HG03432 (cell line): ENCODE results near the gene NSFL1C.
"Not testable (repeated sequence)": the region's sequence is repeated elsewhere in the genome, so short reads cannot be mapped to it uniquely, and the experiment has no call there.

Source experiments
- ATAC-seq: cut with Tn5 transposase; IDR thresholded peaks from one replicate; pipeline ENCODE4 v1.9.1; 2021; ENCODE audit warnings: mild to moderate bottlenecking, moderate library complexity; ENCODE audit not compliant: unreplicated experiment

NSFL1C gene

DNA sequence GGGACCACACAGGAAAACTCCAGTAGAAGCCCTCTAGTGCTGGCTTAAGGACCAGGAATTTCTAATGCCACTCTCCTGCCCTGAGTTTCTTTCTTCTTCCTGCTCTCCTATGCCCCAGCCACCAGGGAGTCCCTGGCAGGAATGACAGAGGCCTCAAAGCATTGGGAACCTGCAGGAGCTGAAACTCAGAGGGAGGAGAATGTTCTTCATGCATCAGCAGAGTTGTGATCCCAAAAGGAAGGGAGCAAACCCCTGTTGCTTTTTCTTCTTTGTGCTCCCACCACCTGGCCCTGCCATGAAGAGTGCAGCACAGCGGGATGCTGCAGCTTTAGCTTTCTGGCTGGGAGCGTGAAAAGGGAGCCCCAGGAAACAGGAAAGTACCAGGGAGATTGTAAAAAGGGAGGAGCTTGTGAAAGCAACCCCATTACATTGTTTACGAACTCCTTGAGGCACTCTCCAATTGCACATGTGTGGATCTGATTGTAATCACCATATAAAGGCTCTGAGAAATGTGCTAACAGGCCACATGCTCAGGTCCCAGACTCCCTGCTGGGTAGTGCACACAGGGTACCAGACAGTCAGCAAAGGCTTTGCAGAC is 39.1 kb downstream of the NSFL1C start:
- no peak for ATAC-seq

DNA sequence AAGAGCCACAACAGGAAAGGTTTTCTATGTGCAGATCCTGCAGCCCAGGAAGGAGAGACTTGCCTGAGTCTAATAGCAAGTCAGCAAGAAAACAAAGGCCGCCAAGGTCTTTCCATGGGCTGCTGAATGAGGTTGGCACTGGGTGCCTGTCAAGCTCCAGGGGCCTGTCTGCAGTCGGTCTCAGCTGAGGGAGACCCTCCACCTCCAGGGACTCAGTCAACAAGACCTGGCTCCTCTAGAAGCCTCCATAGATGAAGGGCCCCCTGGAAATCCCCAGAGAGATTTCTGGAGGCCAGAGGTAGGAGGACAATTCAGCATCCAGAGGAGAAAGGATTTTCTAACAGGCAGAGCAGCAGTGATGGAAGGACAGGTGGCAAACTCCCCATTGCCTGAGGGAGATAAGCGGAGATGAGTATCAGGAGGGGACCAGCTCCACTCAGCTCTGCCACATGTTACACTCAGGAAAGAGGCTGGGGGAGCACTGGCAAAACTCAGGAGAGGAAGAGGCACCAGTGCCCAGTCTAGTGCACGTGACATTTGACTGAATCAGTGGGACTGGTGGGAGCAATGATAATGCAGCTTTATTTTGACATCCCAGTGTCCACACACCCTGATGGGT is 40.3 kb downstream of the NSFL1C start:
- ATAC-seq = no peak

DNA sequence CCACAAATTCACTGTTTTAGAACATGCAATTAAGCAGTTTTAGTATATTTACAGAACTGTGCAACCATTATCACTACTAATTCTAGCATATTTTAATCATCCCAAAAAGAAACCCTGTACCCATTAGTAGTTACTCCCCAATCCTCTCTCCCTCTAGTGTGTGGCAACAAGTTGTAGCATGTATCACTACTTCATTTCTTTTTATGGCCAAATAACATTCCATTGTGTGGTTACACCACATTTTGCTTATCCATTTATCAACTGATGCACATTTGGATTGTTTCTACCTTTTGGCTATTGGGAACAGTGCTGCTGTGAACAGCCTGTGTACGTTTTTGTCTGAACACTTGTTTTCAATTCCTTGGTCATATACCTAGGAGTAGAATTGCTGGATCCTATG is 42.3 kb downstream of the NSFL1C start:
- ATAC-seq = no peak

DNA sequence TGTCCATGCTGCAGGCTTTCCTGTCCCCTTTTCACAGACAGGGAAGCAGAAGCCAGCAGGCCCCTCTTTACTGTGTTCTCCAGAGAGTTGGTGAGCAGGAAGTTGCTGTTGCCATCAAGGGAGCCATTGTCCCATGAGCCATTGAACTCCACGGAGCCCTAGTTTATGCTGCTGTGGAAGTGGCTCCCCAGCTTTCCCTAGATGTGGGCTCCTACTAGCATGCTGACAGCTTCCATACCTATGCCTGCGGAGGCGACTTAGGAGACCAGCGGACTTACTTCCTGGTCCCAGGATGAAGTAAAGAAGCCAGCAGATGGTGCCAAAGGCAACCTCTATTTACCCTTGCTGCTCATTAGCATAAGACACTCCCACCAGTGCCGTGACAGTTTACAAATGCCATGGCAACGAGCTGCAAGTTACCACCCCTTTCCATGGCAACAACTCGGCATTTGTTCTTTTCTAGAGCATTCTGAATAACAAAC is 43.0 kb downstream of the NSFL1C start:
- ATAC-seq = no peak

DNA sequence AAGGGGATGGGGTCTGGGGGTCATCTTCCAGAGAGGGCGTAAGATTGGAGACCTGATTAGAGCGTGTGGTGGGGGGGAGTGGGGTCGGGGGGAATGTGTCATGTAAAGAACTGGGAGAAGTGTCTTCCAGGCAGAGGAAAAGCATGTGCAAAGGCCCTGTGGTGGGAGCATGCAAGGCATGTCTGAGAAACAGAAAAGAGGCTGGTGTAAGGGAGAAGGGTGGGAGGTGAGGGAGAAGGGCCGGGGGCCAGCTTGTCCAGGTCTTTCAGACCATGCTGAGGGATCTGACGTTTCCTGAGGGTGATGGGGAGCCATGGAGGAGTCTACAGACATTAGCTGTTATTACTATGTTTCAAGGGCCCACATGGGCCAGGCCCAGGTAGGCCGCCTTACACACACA is 43.4 kb downstream of the NSFL1C start:
- ATAC-seq = no peak

DNA sequence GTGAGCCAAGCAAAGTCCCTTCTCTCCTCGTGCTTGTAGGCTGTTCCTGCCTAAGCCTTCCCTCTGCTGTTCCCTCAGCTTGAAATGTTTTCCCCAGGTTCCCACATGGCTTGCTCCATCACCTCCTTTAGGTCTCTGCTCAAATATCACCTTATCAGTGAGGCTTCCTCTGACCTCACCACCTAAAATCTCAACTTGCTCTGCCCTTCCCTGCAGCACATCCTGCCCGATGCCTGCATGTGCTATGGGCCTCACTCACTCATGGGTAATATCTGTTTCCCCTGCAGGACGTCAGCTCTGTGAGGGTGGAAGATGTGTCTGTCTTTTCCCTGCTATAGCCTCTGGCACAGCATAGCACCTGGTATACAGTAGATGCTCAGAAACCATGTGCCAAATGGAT is 43.9 kb downstream of the NSFL1C start:
- no peak for ATAC-seq

DNA sequence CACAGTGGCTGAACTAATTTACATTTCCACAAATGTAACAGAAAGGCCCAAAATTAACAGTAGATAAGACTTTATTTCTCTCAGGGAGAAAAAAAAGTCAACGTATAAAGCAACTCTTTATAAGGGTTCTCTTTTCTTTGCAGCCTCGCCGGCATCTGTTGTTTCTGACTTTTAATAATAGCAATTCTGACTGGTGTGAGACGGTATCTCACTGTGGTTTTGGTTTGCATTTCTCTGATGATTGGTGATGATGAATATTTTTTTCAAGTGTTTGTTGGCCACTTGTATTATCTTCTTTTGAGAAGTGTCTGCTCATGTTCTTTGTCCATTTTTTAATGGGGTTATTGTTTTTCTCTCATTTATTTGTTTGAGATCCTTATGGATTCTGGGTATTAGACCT is 46.6 kb downstream of the NSFL1C start:
- ATAC-seq = no peak

DNA sequence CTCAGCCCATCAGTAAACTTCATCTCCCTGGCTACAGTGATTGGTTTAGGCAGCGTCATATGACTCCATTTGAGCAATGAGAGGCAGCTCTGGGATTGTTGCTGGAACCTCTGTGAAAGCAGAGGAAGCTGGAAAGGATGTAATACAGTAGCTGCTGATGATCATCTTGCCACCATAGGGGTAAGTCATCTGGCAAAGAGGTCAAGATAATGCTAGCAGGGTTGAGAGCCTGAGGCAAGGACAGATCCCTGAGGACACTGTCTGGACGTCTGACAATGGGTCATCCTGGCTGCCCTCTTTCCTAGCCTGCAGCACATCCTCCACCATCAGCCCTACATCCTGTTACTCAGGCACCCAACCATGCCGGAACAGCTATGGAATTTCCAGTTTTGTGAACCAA is 48.3 kb downstream of the NSFL1C start:
- ATAC-seq = no peak

DNA sequence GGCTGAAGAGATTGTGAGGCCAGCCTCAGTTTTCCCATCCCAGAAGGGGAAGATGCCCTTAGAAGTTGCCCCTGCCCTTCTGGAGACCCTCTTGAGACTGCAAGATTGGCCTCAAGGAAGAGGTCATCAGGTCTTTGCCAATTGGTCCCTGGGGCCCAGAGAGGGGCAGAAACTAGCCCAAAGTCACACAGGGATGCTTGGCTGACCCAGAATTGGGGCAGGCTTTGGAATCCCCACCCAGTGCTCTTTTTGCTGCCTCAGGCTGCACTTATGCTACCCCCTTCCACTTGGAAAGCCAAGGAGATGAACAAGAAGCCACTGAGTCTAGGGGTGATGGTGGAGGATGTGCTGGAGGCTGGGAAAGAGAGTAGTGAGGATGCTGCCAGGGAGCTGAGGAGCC is 48.9 kb downstream of the NSFL1C start:
- no peak for ATAC-seq

DNA sequence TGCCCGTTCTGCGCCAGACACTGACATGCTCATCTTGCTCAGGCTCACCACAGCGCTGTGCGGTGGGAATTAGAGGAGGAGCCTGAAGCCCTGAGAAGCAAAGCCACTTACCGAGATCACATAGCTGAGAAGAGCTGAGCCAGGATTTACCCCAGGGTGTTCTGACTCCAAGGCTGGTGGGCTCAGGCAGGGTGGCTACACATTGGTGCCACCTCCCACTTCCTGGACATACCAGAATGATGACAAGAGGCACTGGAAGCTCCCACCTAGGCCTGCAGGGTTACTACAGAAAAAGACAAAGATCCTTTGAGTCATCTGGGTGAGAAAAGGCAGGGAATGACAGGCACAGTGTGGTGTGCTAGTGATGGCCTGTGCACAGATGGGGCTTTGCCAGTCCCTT is 49.4 kb downstream of the NSFL1C start:
- no peak for ATAC-seq

DNA sequence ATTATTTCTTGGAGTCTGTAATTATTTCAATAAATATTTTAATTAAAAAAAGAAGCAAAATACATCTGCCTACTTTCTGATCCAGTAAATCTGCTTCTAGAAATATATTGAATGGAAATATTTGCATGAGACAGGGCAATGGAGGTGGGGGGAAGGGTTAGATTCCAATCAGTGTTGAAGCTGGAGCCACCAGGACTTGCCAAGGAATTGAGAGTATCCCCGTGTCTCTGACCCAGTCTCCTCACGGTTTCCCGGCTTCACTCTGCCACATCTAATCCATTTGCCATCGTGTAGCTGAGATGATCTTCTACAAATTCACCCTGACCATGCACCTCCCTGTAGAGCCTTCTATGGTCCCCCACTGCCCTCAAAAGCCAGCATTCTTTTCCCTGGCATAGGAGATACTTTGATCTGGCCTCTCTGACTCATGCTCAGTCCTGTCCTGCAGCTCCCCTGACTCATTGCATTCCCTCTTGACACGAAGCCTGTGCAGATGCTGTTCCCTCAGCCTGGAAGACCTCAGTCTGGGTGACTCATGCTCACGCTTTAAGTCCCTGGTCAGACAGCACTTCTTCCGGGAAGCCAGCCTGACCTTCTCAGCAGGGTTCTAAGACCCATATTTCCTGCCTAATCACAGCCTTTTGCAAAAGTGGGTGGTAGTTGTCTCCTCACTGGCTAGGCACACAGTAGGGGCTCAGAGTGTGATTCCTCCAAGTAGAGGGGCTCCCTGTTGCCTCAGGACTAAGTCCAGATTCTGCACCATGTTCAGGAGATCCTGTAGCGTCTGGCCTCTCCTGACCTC is 50.8 kb downstream of the NSFL1C start:
- ATAC-seq = no peak

DNA sequence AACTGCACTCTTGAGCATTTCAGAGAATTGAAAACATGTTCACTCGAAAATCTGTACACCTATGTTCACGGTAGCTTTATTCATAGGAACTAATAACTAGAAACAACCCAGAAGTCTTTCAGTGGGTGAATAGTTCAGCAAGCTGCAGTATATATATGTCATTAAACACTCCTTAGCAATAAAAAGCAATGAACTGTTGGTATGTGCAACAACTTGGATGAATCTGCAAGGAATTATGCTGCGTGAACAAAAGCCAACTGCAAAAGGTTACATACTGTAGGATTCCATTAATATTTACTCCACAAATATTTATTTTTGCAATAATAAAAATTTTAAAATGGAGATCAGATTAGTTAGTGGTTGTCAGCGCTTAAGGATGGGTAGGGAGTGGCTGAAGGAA is 51.7 kb downstream of the NSFL1C start:
- no peak for ATAC-seq

DNA sequence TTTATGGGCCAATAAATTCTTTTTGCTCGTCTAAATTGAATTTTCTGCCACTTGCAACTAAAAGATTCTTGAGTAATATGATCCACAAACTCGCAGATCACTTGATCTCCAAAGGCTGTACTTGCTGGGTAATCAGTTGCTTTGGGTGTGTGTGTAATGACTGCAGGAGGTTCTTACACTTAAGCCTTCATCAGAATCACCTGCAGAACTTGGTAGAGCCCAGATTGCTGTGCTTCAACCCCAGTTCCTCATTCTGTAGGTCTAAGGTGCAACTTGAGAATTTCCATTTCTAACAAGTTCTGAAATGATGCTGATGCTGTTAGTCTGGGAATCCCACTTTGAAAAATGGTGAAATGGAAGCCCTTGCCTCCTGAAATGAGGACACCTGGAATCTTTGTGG is 60.8 kb downstream of the NSFL1C start:
- ATAC-seq = no peak

DNA sequence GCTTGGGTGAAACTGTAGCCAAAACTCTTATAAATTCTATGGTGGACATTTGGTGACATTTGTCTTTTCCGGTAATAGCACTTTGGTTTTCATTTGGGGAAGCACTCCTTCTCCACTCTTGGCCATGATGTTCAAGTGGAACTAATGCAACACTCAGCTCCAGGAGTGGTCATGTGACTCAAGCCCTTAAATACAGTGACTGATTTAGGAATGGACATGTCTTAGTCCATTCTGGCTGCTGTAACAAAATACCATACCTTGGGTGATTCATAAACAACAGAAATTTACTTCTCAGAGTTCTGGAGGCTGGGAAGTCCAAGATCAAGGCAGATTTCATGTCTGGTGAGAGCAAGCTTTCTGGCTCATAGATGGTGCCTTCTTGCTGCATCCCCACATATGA is 63.0 kb downstream of the NSFL1C start:
- ATAC-seq = no peak

DNA sequence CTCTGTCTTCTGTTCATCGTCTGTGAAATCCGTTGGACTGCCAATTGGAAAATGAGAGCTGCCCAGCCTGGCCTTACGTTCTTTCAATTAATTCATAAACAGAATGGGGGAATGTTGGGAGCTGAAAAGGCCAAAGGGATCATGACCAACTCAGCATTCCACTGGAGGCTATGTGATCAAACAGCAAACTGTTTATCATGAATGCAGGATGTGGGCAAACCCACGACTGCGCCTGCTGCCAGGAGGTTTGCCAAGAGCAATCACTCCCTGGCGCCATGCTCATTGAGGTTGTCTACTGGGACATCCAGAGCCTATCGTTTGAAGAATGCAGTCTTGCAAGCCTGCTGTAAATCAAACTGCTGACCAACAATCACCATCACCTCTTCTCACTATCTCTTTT is 64.5 kb downstream of the NSFL1C start:
- no peak for ATAC-seq

DNA sequence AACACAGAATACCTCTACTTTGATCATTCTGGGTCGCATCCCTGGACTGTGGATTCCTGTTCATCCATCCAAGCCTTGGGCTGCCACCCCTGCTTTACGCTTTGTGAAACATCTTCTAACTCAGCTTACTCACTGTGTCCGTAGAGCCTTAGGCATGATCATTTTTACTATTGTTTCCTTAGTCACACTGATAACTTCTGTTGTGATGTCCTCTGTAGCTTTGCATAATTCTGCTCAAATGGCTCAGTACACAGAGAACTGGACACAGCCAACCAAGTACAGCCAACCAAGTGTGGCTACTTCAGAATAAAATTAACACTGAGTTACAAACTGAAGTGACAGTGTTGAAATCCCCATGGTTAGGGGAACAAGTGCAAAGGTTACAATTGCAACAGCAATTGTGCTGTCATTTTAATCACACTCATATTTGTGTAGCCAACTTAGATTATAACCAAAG is 65.2 kb downstream of the NSFL1C start:
- no peak for ATAC-seq

DNA sequence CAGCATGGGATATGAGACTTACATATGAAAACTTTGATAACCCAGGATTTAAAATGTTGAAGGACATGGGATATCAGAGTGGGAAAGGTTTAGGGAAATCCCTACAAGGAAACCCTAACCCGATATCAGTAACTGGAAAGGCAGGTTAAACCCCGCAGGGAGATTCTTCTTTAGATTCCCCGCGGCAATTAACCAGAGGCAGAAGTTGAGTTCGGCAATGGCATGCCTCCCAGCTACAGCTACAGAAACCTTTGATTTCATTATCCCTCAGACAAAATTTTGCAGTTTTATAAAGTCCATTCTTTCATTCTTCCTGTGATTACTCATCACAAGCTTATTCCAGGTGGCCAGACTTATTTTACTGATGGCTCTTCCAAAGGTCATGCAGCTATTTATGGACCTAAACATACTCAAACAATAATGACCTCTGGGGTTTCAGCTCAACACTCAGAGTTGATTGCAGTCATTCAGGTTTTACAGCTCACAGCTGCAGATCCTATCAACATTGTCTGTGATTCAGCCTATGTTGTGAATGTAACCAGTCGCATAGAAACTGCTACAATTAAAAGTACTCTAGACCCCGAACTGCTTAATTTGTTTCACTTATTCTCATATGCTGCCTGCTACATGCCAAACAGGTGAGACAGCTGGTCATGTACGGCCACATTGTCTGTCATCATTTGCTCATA is 66.8 kb downstream of the NSFL1C start:
- not testable (repeated sequence) for ATAC-seq

DNA sequence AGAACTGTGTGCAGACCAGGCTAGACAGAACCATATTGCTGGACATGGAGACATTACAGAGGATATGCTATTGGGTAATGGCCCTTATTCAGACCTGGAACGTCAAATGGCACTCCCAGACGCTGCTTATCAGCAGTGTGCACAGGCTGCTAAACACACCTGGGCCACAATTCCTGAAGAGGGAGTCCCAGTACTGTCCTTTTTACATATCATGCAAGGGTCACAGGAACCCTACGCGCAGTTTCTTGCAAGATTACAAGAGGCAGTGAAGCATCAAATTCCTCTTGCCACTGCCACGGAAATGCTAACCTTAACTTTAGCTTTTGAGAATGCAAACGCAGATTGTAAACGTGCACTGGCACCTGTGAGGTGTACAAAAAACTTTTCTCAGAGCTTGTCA is 68.5 kb downstream of the NSFL1C start:
- not testable (repeated sequence) for ATAC-seq

DNA sequence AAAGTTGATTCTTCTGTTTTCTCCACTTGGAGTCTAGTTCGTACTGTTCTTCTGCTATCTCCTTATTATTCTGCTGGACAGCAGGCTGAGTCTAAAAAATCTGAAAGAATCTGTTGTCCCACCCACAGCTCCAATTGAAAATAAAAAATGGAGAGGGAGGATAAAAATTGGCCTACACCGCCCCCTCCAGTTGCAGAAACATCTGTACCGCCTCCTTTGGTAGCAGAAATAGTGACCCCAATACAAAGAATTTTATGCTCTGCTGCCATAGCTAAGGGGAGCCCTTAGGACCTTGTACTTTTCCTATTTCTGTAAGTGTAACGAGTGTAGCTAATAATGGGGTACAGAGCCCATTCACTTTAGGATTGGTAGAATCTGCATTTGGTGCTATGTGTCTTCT is 68.9 kb downstream of the NSFL1C start:
- ATAC-seq = no peak

DNA sequence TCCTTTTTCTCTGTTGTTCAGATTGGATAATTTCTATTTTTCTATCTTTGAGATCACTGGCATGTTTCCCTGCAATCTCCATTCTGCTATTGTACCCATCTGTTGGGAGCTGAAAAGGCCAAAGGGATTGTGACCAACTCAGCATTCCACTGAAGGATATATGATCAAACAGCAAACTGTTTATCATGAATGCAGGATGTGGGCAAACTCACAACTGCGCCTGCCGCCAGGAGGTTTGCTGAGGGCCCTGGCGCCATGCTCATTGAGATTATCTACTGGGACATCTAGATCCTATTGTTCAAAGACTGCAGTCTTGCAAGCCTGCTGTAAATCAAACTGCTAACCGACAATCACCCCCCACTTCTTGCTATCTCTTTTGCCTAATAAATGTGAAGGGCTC is 69.9 kb downstream of the NSFL1C start:
- no peak for ATAC-seq

DNA sequence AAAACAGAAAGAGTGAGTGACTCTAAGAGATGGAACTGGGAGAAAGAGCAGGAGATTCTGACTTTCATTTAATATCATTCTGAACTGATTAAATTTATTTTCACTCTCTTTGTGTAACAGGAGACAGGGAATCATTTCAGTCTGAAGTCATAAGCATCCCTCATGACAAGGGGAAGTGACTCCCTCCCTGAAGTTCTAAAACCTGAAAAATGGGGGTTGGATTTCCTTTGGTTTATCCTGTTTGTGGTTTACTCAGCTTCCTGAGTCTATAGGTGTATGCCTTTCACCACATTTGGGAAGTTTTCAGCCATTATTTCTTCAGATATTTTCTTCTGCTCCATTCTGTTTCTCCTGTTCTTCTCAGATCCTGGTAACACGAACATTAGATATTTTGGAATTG is 70.4 kb downstream of the NSFL1C start:
- no peak for ATAC-seq

DNA sequence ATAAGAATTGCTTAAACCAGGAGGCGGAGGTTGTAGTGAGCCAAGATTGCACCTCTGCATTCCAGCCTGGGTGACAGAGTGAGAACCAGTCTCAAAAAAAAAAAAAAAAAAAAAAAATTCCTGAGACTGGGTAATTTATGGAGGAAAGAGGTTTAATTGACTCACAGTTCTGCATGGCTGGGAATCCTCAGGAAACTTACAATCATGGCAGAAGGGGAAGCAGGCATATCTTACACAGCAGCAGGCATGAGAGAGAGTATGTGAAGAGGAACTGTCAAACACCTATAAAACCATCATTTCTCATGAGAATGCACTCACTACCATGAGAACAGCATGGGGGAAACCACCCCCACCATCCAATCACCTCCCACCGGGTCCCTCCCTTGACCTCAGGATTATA is 72.0 kb downstream of the NSFL1C start:
- no peak for ATAC-seq
